CD1c-positive myeloid dendritic cell (primary cell): ENCODE measurements around the gene STN1.

Source experiments
- DNase-seq: peaks from one replicate; pipeline ENCODE4 v3.0.0-alpha.2; 2016; ENCODE audit errors: extremely low spot score

STN1 gene

GRCh38 chr10:103929381-103929921 is 11.5 kb upstream of the STN1 start:
- no peak for DNase-seq

GRCh38 chr10:103928784-103929183 is 10.8 kb upstream of the STN1 start:
- DNase-seq, result no peak

DNA sequence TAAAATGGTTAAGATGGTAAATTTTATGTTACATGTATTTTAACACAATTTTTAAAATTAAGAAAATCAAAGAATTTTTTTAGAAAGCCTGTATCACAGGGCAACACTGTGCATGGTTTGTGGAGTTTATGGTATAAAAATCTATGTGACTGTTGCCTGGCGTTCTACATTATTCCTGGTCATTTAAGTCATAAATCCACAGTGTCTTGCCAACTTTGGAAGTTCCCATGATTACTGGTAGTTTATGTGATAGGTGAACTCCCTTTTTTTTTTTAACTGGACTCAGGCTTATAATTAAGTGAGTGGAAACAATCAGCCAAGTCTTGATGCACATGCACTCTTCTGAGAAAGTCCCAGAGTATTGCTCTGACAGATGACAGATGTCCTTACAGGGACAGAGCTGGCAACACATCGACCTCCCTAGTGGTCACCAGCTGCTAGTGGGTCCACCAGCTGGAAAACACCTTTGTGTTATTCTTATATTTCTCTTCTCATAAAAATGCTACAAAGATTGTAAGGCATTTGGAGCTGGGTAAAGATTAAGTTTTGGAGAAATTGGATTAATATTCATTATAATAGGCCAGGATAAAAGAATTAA is 8.8 kb upstream of the STN1 start:
- no peak for DNase-seq

DNA sequence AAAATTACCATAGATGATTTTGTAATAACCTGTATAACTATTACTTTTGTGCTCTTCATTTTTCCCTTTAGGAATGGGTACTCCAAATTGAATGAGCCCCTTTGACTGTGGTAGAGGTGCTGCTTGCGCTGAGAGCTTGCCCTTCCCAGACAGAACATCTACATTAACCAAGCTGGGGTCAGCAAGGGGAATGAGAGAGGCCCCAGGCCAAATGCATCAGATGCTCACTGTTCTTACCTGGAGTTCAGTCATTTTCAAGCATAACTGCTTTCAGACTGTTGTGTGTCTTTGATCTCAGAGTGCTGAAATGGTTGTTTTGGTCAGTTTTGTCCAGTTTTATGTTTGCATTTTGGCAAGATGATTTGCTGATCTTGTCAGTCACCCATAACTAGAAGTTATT is 7.6 kb upstream of the STN1 start:
- DNase-seq, result no peak

GRCh38 chr10:103923502-103923901 is 5.5 kb upstream of the STN1 start:
- no peak for DNase-seq

DNA sequence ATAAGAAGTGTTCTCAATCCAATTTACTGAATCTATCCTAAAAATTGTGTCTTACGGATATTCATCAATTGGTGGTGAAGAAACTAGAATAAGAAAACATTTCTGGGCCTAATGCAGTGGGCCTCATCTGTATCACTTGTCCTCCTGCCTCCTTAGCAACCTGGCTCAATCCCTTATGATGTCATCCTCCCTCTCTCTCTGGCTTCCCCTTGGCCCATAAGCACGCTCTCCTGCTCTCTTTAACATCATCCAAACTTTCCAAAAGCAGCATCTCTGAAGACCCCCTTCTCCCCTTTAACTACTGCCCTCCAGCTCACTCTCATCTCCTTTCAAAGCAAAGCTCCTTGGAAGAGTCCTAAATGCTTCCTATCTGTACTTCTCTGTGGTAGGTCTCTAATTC is 4.7 kb upstream of the STN1 start:
- no peak for DNase-seq

- peak; percentile 53 for DNase-seq
Measured at GRCh38 chr10:103921750-103922195, 3.8 kb upstream of the STN1 start.

- DNase-seq, result no peak
Measured at GRCh38 chr10:103921248-103921647, 3.3 kb upstream of the STN1 start.

GRCh38 chr10:103919648-103920025 is 1.7 kb upstream of the STN1 start:
- no peak for DNase-seq

GRCh38 chr10:103917302-103918052 is 507 bp downstream of the STN1 start:
- peak; percentile 68 for DNase-seq

DNA sequence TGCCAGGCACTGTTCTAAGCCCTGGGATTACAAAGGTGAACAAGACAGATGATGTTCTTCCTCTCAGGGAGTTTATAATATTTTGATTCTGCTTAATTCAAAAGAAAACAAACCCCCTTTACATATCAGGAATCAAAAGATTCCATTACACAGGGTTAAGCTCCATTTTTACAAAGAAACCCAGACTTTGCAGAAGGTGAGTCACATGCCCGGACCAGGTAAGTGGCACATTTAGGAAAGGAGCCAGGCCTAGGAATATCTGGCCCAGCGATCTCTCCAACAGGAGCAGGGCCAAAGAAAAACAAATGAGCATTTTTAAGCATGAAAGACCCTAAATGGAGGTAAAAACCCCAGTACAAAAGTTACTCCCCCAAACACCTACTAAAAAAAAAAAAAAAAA is 1.1 kb downstream of the STN1 start:
- DNase-seq, result no peak

DNA sequence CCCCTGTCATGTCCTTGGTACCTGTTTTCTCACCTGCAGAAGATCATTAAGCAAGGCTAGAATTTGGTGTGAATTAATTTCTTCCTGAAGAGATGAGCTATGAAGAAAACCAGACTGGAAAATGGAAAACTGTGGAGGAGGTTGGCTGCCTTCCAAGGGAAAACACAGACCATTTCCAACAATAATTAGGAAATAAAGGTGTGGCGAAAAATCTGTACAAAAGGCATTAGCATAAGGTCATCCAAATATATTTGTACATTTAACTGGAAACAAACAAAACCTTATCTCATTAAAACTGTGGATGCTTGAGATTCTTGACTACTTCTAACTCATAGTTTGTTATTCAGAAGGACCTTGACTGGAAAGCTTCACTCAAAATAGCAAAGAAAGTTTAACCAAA is 1.7 kb downstream of the STN1 start:
- no peak for DNase-seq

- no peak for DNase-seq
Measured at GRCh38 chr10:103915796-103916195, 2.2 kb downstream of the STN1 start.

DNA sequence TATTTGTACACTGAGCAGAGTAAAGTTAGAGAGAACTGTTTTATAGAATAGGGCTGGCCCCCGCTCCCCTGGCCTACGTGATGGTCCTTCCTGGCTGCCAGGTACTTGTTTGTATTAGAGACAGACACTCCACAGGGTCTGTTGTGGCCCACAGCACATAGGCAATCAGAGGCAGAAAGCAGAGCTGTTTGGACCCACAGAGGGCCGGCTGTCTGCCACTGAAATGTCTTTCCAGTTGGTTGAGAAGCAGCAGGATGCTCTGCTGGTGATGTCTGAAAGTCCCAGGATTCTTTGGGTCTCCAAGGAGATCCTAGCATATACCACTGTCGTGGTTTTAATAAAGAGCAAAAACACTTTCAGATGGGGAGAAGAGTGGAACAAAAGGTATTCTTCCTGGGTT is 5.2 kb downstream of the STN1 start:
- DNase-seq, result no peak

DNA sequence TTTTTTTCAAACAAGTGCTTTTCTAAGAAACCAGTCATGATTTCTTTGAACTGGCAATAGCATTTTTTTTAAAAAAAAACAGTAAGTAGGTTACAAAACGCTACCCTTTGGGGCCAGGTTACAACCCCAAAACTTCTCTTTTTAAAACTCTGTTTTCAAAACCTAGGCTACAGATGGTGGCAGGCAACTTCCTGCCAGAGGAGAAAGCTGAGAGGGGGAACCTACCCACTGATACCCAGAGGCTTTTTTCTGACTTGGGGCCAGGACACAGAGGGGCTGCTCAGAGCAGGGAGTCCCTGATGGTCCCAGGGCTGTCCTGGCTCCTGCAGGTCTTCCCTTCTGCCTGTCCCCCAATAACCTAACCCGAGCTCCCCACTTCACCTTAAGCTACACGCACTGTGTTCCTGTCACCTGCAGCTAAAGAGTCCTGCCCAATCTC is 6.9 kb downstream of the STN1 start:
- DNase-seq, result peak; percentile 70

DNA sequence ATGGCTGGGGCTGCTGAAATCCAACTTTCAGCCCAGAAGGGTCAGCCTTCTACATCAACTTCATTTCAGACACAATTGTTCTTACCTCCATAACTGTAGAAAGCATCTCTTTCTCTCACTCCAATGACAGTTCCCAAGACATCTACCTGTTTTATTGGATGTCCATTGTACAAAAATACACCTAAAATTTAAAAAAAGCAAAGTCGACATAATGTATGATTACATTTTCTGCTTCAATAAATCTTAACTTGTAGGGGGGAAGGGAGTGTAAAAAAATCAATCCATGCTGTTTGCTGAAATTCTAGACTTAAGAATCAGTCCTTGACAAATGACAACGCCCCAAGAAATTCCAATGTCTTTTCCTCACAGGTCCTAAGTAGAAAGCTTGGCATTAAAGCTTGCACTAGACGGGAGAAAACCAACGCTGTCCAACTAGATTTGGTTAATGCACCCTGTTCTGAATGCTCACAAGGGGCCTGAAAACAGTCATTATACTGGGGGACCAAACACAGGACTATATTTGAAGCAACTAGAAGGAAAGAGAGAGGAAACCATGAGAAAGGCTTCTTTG is 7.5 kb downstream of the STN1 start:
- no peak for DNase-seq

GRCh38 chr10:103905441-103905840 is 12.5 kb downstream of the STN1 start:
- no peak for DNase-seq

DNA sequence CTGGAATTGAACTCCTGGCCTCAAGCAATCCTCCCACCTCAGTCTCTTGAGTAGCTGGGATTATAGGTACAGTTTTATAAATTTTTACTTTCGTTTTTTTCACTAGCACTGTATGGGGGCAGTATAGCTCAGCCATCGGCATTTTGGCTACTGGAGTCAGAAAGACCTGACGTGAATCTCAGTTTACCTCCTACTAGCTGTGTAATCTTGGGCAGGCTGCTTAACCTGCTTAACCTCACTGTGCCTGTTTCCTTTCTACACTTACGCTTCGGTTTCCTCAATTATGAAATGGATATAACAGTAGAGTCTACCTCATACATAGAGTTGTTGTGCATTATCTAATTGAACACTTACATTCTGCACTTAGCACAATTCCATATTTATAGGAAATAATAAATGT is 16.7 kb downstream of the STN1 start:
- DNase-seq, result no peak

- no peak for DNase-seq
Measured at GRCh38 chr10:103899312-103899711, 18.7 kb downstream of the STN1 start.

DNA sequence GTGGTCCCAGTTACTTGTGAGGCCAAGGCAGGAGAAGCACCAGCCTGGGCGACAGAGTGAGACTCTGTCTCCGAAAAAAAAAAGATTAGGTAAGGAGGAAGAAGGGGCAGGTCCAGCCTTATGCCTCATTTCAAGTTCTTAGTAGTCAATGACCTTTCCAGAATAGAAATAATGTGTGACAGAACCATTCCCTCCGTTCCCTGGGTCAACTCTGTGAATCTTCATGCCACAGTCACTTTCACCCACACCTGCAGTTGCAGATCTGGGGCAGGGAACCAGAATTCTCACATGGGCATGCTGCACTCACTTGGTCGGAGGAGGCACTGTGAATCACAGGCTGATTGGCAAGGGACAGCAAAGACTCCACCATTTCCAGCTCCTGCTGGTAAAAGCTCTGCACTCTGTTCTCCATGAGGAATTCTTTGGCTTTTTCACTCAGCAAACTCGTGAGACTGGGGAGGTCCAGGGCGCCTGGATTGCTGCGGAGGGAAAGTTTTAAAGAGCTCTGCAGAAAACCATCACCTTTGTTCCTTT is 20.7 kb downstream of the STN1 start:
- no peak for DNase-seq

GRCh38 chr10:103896225-103896624 is 21.8 kb downstream of the STN1 start:
- no peak for DNase-seq

DNA sequence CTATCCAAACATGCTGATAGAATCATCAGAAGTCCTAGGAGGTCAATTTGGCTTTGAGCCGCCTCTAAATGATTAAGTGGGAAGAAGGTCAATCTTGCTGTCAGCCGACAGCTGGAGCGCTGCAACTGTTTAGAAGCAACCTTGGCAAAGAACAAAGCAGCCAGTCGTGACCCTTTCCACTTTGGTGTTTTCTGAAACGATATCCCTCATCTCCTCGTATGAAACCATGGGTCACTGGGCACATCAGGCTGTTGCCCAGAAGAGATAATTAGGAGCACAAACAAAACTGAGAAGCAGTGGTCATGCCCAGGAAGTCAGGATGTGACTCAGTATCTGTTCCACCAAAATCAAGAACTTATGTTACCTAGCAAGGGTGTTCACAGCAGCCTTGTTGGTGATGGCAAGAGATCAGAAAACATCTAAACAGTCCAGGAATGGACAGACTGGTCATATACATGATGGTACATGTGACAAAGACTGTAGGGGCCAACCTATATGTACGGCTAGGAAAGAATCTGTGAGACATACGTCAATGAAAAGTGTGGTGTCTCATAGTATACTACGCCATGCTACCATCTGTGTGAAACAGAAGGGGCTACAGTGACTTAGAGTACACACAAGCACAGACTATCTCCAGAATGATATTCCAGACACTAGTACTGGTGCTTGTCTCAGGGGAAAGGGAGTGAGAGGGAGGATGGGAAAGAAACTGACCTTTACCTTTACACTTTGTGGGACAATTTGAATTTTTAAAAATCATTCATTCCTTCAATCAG is 22.4 kb downstream of the STN1 start:
- DNase-seq, result no peak
